ENCODE results near the gene PRIMPOL.

The PRIMPOL gene

DNA sequence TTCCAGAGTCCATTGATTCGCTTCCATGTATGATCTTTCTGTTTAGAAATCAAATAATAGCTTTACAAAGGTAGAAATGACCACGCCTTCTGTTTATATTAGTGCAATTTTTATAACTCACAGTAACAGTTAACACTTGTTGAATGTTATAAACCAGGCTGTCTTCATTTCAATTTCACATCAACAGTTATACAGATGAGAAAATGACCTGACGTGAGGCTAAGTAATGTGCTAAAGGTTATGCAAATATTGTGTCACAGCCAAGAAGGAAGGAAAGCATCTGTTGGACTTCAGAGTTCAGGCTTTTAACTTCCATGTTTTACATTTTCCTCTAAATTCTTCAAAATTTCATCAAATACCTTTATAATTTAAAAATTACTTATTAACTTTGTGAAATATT is 14.2 kb upstream of the PRIMPOL start:
- H3K27ac ChIP-seq (ENCODE audit: low read length): no peak overlapping the region
- H3K4me1 ChIP-seq (ENCODE audit: low read length): no peaks in the 10 kb centered on the region
- no peak overlapping the region for H3K4me2 ChIP-seq (ENCODE audit: low read length)

DNA sequence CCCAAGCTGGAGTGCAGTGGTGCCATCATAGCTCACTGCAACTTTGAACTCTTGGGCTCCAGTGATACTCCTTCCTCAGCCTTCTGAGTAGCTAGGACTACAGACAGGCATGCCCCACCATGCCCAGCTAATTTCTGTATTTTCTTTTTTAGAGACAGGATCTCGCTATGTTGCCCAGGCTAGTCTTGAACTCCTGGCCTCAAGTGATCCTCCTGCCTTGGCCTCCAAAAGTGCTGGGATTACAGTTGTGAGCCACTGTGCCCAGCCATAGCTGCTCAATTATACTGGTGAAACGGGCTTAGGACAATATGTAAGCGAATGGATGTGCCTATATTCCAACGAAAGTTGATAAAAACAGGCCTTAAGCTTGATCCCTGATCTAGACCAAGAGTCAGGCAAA is 13.4 kb upstream of the PRIMPOL start:
- no peak overlapping the region for H3K9ac ChIP-seq (ENCODE audit: low read length)
- H3K36me3 ChIP-seq (replicated peaks; ENCODE audit: low read depth, low read length): no peaks in the 10 kb centered on the region
- no peak overlapping the region for H2AFZ ChIP-seq (ENCODE audit: low read depth, low read length)
- no peak overlapping the region for H3K27ac ChIP-seq (ENCODE audit: low read length)
- no peak overlapping the region for H3K4me3 ChIP-seq (ENCODE audit: low read length)
- H4K20me1 ChIP-seq (ENCODE audit: insufficient read depth, low read length): no peaks in the 10 kb centered on the region
- no peaks in the 10 kb centered on the region for H3K4me1 ChIP-seq (ENCODE audit: low read length)
- no peaks in the 10 kb centered on the region for H3K9me3 ChIP-seq (ENCODE audit: insufficient read depth, low read length)
- H3K27me3 ChIP-seq (ENCODE audit: low read depth, low read length): no peaks in the 10 kb centered on the region
- H3K4me2 ChIP-seq (ENCODE audit: low read length): no peak overlapping the region
- H3K79me2 ChIP-seq (ENCODE audit: low read length): peaks cover 17% of the 10 kb centered on the region
- TF ChIP-seq EZH2phosphoT487 (IDR thresholded peaks at IDR 0.05; ENCODE audit: low read depth): no peak
- TF ChIP-seq, protein P1, sequence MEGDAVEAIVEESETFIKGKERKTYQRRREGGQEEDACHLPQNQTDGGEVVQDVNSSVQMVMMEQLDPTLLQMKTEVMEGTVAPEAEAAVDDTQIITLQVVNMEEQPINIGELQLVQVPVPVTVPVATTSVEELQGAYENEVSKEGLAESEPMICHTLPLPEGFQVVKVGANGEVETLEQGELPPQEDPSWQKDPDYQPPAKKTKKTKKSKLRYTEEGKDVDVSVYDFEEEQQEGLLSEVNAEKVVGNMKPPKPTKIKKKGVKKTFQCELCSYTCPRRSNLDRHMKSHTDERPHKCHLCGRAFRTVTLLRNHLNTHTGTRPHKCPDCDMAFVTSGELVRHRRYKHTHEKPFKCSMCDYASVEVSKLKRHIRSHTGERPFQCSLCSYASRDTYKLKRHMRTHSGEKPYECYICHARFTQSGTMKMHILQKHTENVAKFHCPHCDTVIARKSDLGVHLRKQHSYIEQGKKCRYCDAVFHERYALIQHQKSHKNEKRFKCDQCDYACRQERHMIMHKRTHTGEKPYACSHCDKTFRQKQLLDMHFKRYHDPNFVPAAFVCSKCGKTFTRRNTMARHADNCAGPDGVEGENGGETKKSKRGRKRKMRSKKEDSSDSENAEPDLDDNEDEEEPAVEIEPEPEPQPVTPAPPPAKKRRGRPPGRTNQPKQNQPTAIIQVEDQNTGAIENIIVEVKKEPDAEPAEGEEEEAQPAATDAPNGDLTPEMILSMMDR (IDR thresholded peaks at IDR 0.05; ENCODE audit: low read depth, low read length): no peak

More for the DNA sequence above, 14.2 kb upstream of the PRIMPOL start:
- Histone ChIP-seq H3K36me3 (replicated peaks; ENCODE audit: low read depth, low read length) (no peaks in the 10 kb centered on the region), H3K9me3 (ENCODE audit: insufficient read depth, low read length) (no peaks in the 10 kb centered on the region), H3K79me2 (ENCODE audit: low read length) (peaks cover 10% of the 10 kb centered on the region), H2AFZ (ENCODE audit: low read depth, low read length) (no peak overlapping the region), H4K20me1 (ENCODE audit: insufficient read depth, low read length) (no peaks in the 10 kb centered on the region), H3K4me3 (ENCODE audit: low read length) (no peak overlapping the region), H3K27me3 (ENCODE audit: low read depth, low read length) (no peaks in the 10 kb centered on the region), H3K9ac (ENCODE audit: low read length) (no peak overlapping the region)
- TF ChIP-seq EZH2phosphoT487 (IDR thresholded peaks at IDR 0.05; ENCODE audit: low read depth): no peak
- TF ChIP-seq, protein P1 (IDR thresholded peaks at IDR 0.05; ENCODE audit: low read depth, low read length): no peak

DNA sequence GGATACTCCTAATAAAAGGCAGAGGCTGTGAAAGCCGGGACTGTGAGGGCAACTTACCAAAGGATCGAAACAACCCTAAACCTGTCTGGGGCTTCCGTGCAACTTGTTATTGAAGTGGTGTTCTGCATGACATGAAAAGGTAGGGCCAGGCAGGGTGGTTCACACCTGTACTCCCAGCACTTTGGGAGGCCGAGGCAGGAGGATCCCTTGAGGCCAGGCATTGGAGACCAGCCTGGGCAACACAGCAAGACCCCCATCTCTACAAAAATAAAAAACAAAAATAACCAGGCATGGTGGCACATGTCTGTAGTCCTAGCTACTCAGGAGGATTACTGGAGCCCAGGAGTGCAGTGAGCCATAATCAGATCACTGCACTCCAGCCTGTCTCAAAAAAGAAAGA is 12.6 kb upstream of the PRIMPOL start:
- Histone ChIP-seq H3K4me1 (ENCODE audit: low read length) (no peaks in the 10 kb centered on the region), H2AFZ (ENCODE audit: low read depth, low read length) (no peak overlapping the region), H3K36me3 (replicated peaks; ENCODE audit: low read depth, low read length) (no peaks in the 10 kb centered on the region), H3K79me2 (ENCODE audit: low read length) (peaks cover 23% of the 10 kb centered on the region), H3K9me3 (ENCODE audit: insufficient read depth, low read length) (no peaks in the 10 kb centered on the region), H3K27me3 (ENCODE audit: low read depth, low read length) (no peaks in the 10 kb centered on the region), H3K4me3 (ENCODE audit: low read length) (no peak overlapping the region), H4K20me1 (ENCODE audit: insufficient read depth, low read length) (no peaks in the 10 kb centered on the region), H3K9ac (ENCODE audit: low read length) (no peak overlapping the region), H3K4me2 (ENCODE audit: low read length) (no peak overlapping the region), H3K27ac (ENCODE audit: low read length) (no peak overlapping the region)
- no peak for TF ChIP-seq EZH2phosphoT487 (IDR thresholded peaks at IDR 0.05; ENCODE audit: low read depth)
- TF ChIP-seq, protein P1 (IDR thresholded peaks at IDR 0.05; ENCODE audit: low read depth, low read length): no peak

DNA sequence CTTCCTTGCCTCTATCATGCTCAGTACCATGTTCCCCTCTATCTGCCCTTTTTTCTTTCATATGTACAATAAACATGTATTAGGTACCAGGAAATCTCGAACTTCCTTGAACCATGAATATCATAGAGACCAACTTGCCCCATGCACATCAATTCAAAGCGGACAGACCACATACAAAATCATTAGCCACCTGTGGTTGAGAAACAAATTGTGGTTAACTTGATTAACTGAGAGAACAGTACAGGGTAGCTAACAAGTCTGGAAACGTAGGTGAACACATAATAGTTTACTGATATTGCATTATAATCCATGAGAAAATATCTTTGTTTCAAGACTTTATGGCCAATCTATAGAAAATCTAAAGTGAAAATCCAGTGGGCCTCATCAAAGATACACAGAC is 8.5 kb upstream of the PRIMPOL start:
- Histone ChIP-seq H3K36me3 (replicated peaks; ENCODE audit: low read depth, low read length) (no peaks in the 10 kb centered on the region), H3K27me3 (ENCODE audit: low read depth, low read length) (no peaks in the 10 kb centered on the region), H3K9me3 (ENCODE audit: insufficient read depth, low read length) (no peaks in the 10 kb centered on the region), H3K79me2 (ENCODE audit: low read length) (peaks cover 45% of the 10 kb centered on the region), H3K4me2 (ENCODE audit: low read length) (no peak overlapping the region), H3K4me3 (ENCODE audit: low read length) (no peak overlapping the region), H4K20me1 (ENCODE audit: insufficient read depth, low read length) (no peaks in the 10 kb centered on the region), H3K4me1 (ENCODE audit: low read length) (no peaks in the 10 kb centered on the region), H3K9ac (ENCODE audit: low read length) (no peak overlapping the region), H3K27ac (ENCODE audit: low read length) (no peak overlapping the region), H2AFZ (ENCODE audit: low read depth, low read length) (no peak overlapping the region)
- TF ChIP-seq, protein P1 (IDR thresholded peaks at IDR 0.05; ENCODE audit: low read depth, low read length): no peak
- no peak for TF ChIP-seq EZH2phosphoT487 (IDR thresholded peaks at IDR 0.05; ENCODE audit: low read depth)
